ENCODE results near the gene C11orf16.

C11orf16 gene

GRCh38 chr11:8934742-8935488, 2.2 kb upstream of the C11orf16 start:
- H2AFZ ChIP-seq (ENCODE audit: low read length): no peak overlapping the region
- H3K9me2 ChIP-seq (ENCODE audit: low read depth, low read length): no peaks in the 10 kb centered on the region
- H3K9ac ChIP-seq (ENCODE audit: low read length): no peak overlapping the region
- H3K27me3 ChIP-seq (ENCODE audit: insufficient read depth, low read length): no peaks in the 10 kb centered on the region
- H3F3A ChIP-seq (ENCODE audit: insufficient read depth, low read length): no peaks in the 10 kb centered on the region
- no peaks in the 10 kb centered on the region for H3K79me2 ChIP-seq (ENCODE audit: insufficient read depth, low read length)
- TF ChIP-seq, protein P1, sequence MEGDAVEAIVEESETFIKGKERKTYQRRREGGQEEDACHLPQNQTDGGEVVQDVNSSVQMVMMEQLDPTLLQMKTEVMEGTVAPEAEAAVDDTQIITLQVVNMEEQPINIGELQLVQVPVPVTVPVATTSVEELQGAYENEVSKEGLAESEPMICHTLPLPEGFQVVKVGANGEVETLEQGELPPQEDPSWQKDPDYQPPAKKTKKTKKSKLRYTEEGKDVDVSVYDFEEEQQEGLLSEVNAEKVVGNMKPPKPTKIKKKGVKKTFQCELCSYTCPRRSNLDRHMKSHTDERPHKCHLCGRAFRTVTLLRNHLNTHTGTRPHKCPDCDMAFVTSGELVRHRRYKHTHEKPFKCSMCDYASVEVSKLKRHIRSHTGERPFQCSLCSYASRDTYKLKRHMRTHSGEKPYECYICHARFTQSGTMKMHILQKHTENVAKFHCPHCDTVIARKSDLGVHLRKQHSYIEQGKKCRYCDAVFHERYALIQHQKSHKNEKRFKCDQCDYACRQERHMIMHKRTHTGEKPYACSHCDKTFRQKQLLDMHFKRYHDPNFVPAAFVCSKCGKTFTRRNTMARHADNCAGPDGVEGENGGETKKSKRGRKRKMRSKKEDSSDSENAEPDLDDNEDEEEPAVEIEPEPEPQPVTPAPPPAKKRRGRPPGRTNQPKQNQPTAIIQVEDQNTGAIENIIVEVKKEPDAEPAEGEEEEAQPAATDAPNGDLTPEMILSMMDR (IDR thresholded peaks at IDR 0.05; ENCODE audit: low read length): no peak
- no peak for TF ChIP-seq EZH2 (IDR thresholded peaks at IDR 0.05; ENCODE audit: borderline replicate concordance, low read length)
- no peak overlapping the region for H3K27ac ChIP-seq (ENCODE audit: low read depth, low read length, poor library complexity, severe bottlenecking)
- no peak overlapping the region for H3K4me2 ChIP-seq (ENCODE audit: low read length)
- H3K9me3 ChIP-seq (ENCODE audit: low read length): no peaks in the 10 kb centered on the region
- no peaks in the 10 kb centered on the region for H4K20me1 ChIP-seq (ENCODE audit: insufficient read depth, low read length)
- H3K4me1 ChIP-seq (ENCODE audit: insufficient read depth, low read length, severe bottlenecking): peaks cover 8% of the 10 kb centered on the region
- no peak overlapping the region for H3K4me3 ChIP-seq (ENCODE audit: low read depth, low read length, poor library complexity, severe bottlenecking)
- no peaks in the 10 kb centered on the region for H3K36me3 ChIP-seq (ENCODE audit: insufficient read depth, low read length)

- H3K9me2 ChIP-seq (ENCODE audit: low read depth, low read length): no peaks in the 10 kb centered on the region
- no peaks in the 10 kb centered on the region for H3F3A ChIP-seq (ENCODE audit: insufficient read depth, low read length)
- no peaks in the 10 kb centered on the region for H3K27me3 ChIP-seq (ENCODE audit: insufficient read depth, low read length)
- H2AFZ ChIP-seq (ENCODE audit: low read length): no peak overlapping the region
- H3K9ac ChIP-seq (ENCODE audit: low read length): no peak overlapping the region
- H3K9me3 ChIP-seq (ENCODE audit: low read length): no peaks in the 10 kb centered on the region
- no peaks in the 10 kb centered on the region for H4K20me1 ChIP-seq (ENCODE audit: insufficient read depth, low read length)
- TF ChIP-seq, protein P1 (IDR thresholded peaks at IDR 0.05; ENCODE audit: low read length): no peak
- no peak overlapping the region for H3K4me2 ChIP-seq (ENCODE audit: low read length)
- H3K36me3 ChIP-seq (ENCODE audit: insufficient read depth, low read length): no peaks in the 10 kb centered on the region
- H3K4me3 ChIP-seq (ENCODE audit: low read depth, low read length, poor library complexity, severe bottlenecking): no peak overlapping the region
- peaks cover 8% of the 10 kb centered on the region for H3K4me1 ChIP-seq (ENCODE audit: insufficient read depth, low read length, severe bottlenecking)
- no peak overlapping the region for H3K27ac ChIP-seq (ENCODE audit: low read depth, low read length, poor library complexity, severe bottlenecking)
- no peaks in the 10 kb centered on the region for H3K79me2 ChIP-seq (ENCODE audit: insufficient read depth, low read length)
These were observed 1.2 kb upstream of the C11orf16 start for GRCh38 chr11:8933931-8934330.

DNA sequence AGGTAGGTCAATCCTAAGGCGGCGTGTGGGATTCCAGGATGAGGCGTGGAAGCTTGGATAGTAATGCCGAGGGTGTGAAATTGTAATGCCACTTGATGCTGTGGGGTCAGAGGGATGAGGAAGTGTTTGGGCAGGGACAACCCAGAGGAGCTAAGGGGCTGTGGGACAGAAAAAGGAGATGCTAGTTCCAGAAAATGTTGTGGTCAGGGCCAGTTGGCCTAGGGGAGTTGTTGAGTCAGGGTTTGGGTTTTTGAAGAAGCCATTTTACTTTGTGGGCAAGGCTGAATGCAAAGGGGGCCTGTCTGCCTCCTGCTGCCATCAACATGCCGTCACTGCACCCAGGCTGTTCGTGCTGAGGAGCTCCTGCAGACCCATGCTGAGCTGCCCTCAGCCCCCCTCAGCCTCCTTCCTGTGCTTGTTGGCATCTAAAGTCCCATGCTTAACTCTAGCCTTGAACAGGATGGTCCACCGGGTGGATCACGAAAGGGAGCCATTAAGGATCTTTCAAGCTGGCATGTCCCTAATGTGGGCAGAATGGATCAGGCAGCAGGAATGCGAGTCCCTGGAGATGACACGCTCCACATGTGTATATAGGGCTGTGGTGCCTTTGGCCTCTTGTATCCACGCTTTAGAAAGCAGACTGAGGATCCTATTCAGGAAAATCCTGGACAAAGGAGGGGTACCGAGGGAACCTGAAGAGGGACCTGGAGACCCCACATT, 2.1 kb downstream of the C11orf16 start:
- Histone ChIP-seq H3K9me3 (ENCODE audit: low read length) (no peaks in the 10 kb centered on the region), H3K36me3 (ENCODE audit: insufficient read depth, low read length) (no peaks in the 10 kb centered on the region), H3F3A (ENCODE audit: insufficient read depth, low read length) (no peaks in the 10 kb centered on the region)

More for the DNA sequence above, 2.1 kb downstream of the C11orf16 start:
- Histone ChIP-seq H3K27me3 (ENCODE audit: insufficient read depth, low read length) (no peaks in the 10 kb centered on the region), H3K4me1 (ENCODE audit: insufficient read depth, low read length, severe bottlenecking) (no peaks in the 10 kb centered on the region), H3K4me2 (ENCODE audit: low read length) (no peak overlapping the region), H3K9me2 (ENCODE audit: low read depth, low read length) (no peaks in the 10 kb centered on the region), H3K79me2 (ENCODE audit: insufficient read depth, low read length) (no peaks in the 10 kb centered on the region), H2AFZ (ENCODE audit: low read length) (no peak overlapping the region), H3K4me3 (ENCODE audit: low read depth, low read length, poor library complexity, severe bottlenecking) (no peak overlapping the region), H4K20me1 (ENCODE audit: insufficient read depth, low read length) (no peaks in the 10 kb centered on the region), H3K27ac (ENCODE audit: low read depth, low read length, poor library complexity, severe bottlenecking) (no peak overlapping the region), H3K9ac (ENCODE audit: low read length) (no peak overlapping the region)
- no peak for TF ChIP-seq EZH2 (IDR thresholded peaks at IDR 0.05; ENCODE audit: borderline replicate concordance, low read length)
- TF ChIP-seq, protein P1 (IDR thresholded peaks at IDR 0.05; ENCODE audit: low read length): no peak

Measured in OCI-LY1 (cell line).